ENCODE results near the gene DAAM1. TPM values are rescaled to one million over a fixed set of nuclear protein-coding genes. Genes with fewer than 3 reads are reported as not detected.

Gene DAAM1
- total and polyA plus RNA-seq, 2 donors from 2014 or later = 5.3 to 47.8 TPM

- TF ChIP-seq, protein P1, sequence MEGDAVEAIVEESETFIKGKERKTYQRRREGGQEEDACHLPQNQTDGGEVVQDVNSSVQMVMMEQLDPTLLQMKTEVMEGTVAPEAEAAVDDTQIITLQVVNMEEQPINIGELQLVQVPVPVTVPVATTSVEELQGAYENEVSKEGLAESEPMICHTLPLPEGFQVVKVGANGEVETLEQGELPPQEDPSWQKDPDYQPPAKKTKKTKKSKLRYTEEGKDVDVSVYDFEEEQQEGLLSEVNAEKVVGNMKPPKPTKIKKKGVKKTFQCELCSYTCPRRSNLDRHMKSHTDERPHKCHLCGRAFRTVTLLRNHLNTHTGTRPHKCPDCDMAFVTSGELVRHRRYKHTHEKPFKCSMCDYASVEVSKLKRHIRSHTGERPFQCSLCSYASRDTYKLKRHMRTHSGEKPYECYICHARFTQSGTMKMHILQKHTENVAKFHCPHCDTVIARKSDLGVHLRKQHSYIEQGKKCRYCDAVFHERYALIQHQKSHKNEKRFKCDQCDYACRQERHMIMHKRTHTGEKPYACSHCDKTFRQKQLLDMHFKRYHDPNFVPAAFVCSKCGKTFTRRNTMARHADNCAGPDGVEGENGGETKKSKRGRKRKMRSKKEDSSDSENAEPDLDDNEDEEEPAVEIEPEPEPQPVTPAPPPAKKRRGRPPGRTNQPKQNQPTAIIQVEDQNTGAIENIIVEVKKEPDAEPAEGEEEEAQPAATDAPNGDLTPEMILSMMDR (IDR thresholded peaks at IDR 0.05; ENCODE audit: borderline replicate concordance, extremely low read depth, insufficient read depth) = no peak
- FAIRE-seq (no peak), DNase-seq (no peak)
- no peak overlapping the region for H3K9ac ChIP-seq (ENCODE audit: low read length in 3 of 3)
- intact Hi-C loops (cut with DNase I) = no loop called here
- H3K4me1 ChIP-seq (ENCODE audit: control insufficient read depth in 2 of 3, insufficient read depth in 2 of 3, low read depth in 1 of 3, low read length in 3 of 3) = no peaks in the 10 kb centered on the region
- no peak overlapping the region for H3K4me3 ChIP-seq (ENCODE audit: low read length in 3 of 3)
- H3K27me3 ChIP-seq (ENCODE audit: control insufficient read depth, insufficient read depth, low read length) = no peaks in the 10 kb centered on the region
- no peaks in the 10 kb centered on the region for H3K9me3 ChIP-seq (ENCODE audit: control insufficient read depth in 2 of 3, insufficient read depth in 1 of 3, low read length in 3 of 3)
- no peaks in the 10 kb centered on the region for H3K36me3 ChIP-seq (ENCODE audit: control insufficient read depth in 2 of 3, insufficient read depth in 3 of 3, low read length in 3 of 3)
- H3K27ac ChIP-seq (ENCODE audit: low read depth in 2 of 2, low read length in 2 of 2) = no peak overlapping the region
These were observed 11.2 kb upstream of the DAAM1 start for GRCh38 chr14:59177262-59177661.

DNA sequence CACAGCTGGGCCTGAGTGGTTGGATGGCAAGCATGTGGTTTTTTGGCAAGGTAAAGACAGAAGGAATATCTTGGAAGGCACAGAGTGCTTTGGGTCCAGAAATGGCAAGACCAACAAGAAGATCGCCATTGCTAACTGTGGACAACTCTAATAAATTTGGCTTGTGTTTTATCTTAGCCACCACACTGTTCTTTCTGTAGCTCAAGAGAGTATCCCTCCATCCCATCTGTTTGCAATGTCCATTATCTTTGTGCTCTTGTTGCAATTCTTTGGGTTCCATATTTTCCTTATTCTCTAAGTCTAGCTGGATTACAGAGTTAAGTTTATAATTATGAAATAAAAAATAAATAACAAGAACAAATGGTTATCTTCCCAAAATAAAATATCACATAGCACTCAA is 6.7 kb upstream of the DAAM1 start:
- TF ChIP-seq, protein P1 (IDR thresholded peaks at IDR 0.05; ENCODE audit: borderline replicate concordance, extremely low read depth, insufficient read depth) = no peak
- intact Hi-C loops (cut with DNase I) = no loop called here
- Histone ChIP-seq H3K4me1 (ENCODE audit: control insufficient read depth in 2 of 3, insufficient read depth in 2 of 3, low read depth in 1 of 3, low read length in 3 of 3) (no peaks in the 10 kb centered on the region), H3K36me3 (ENCODE audit: control insufficient read depth in 2 of 3, insufficient read depth in 3 of 3, low read length in 3 of 3) (no peaks in the 10 kb centered on the region), H3K27me3 (ENCODE audit: control insufficient read depth, insufficient read depth, low read length) (no peaks in the 10 kb centered on the region), H3K4me3 (ENCODE audit: low read length in 3 of 3) (no peak overlapping the region), H3K9ac (ENCODE audit: low read length in 3 of 3) (no peak overlapping the region), H3K9me3 (ENCODE audit: control insufficient read depth in 2 of 3, insufficient read depth in 1 of 3, low read length in 3 of 3) (no peaks in the 10 kb centered on the region), H3K27ac (ENCODE audit: low read depth in 2 of 2, low read length in 2 of 2) (no peak overlapping the region)
- no peak for FAIRE-seq
- DNase-seq = no peak

GRCh38 chr14:59182641-59183040 is 5.8 kb upstream of the DAAM1 start:
- H3K36me3 ChIP-seq (ENCODE audit: control insufficient read depth in 2 of 3, insufficient read depth in 3 of 3, low read length in 3 of 3) = no peaks in the 10 kb centered on the region
- FAIRE-seq = no peak
- TF ChIP-seq, protein P1 (IDR thresholded peaks at IDR 0.05; ENCODE audit: borderline replicate concordance, extremely low read depth, insufficient read depth) = no peak
- H3K27me3 ChIP-seq (ENCODE audit: control insufficient read depth, insufficient read depth, low read length) = no peaks in the 10 kb centered on the region
- no peaks in the 10 kb centered on the region for H3K4me1 ChIP-seq (ENCODE audit: control insufficient read depth in 2 of 3, insufficient read depth in 2 of 3, low read depth in 1 of 3, low read length in 3 of 3)
- intact Hi-C loops (cut with DNase I) = no loop called here
- DNase-seq = no peak
- H3K9me3 ChIP-seq (ENCODE audit: control insufficient read depth in 2 of 3, insufficient read depth in 1 of 3, low read length in 3 of 3) = no peaks in the 10 kb centered on the region
- no peak overlapping the region for H3K4me3 ChIP-seq (ENCODE audit: low read length in 3 of 3)
- no peak overlapping the region for H3K27ac ChIP-seq (ENCODE audit: low read depth in 2 of 2, low read length in 2 of 2)
- H3K9ac ChIP-seq (ENCODE audit: low read length in 3 of 3) = no peak overlapping the region

- H3K4me3 ChIP-seq (ENCODE audit: low read length in 3 of 3) = no peak overlapping the region
- no peaks in the 10 kb centered on the region for H3K4me1 ChIP-seq (ENCODE audit: control insufficient read depth in 2 of 3, insufficient read depth in 2 of 3, low read depth in 1 of 3, low read length in 3 of 3)
- H3K27me3 ChIP-seq (ENCODE audit: control insufficient read depth, insufficient read depth, low read length) = no peaks in the 10 kb centered on the region
- TF ChIP-seq, protein P1 (IDR thresholded peaks at IDR 0.05; ENCODE audit: borderline replicate concordance, extremely low read depth, insufficient read depth) = no peak
- FAIRE-seq (no peak), DNase-seq (no peak)
- no peaks in the 10 kb centered on the region for H3K36me3 ChIP-seq (ENCODE audit: control insufficient read depth in 2 of 3, insufficient read depth in 3 of 3, low read length in 3 of 3)
- H3K27ac ChIP-seq (ENCODE audit: low read depth in 2 of 2, low read length in 2 of 2) = no peak overlapping the region
- no peak overlapping the region for H3K9ac ChIP-seq (ENCODE audit: low read length in 3 of 3)
- intact Hi-C loops (cut with DNase I) = no loop called here
- H3K9me3 ChIP-seq (ENCODE audit: control insufficient read depth in 2 of 3, insufficient read depth in 1 of 3, low read length in 3 of 3) = no peaks in the 10 kb centered on the region
These were observed 5.3 kb upstream of the DAAM1 start for GRCh38 chr14:59183150-59183549.
